Calu3 (cell line): ENCODE measurements around the gene PLXNA4. TPM values are rescaled to one million over a fixed set of nuclear protein-coding genes. Genes with fewer than 3 reads are reported as not detected.

Experiments
- BruUV-seq: library from RNA; stranded (reverse); fragments of 400-500 nt; replicated peaks from 2 replicates; lab custom pipeline; 2021; lab: Mats Ljungman, UMichigan
- CTCF ChIA-PET: fragments of 300-600 bp; sonication (Branson Sonifier 250); formaldehyde crosslinking; loops from one replicate; lab custom pipeline; 2022; ENCODE audit warnings: antibody characterized with exemption; lab: Charles Lee
- DNase-seq: peaks from one replicate; pipeline ENCODE4 v3.0.0; 2022
- H3K27ac Mint-ChIP-seq: one replicate; pipeline ENCODE4 v1.8.0; 2022; ENCODE audit warnings: mixed read lengths; ENCODE audit not compliant: unreplicated experiment
- H3K27me3 Mint-ChIP-seq: one replicate; pipeline ENCODE4 v1.8.0; 2022; ENCODE audit warnings: mixed read lengths; ENCODE audit not compliant: unreplicated experiment
- H3K36me3 Mint-ChIP-seq: one replicate; pipeline ENCODE4 v1.8.0; 2022; ENCODE audit warnings: mild to moderate bottlenecking, moderate library complexity, mixed read lengths; ENCODE audit not compliant: insufficient read depth, unreplicated experiment
- H3K4me1 Mint-ChIP-seq: one replicate; pipeline ENCODE4 v1.8.0; 2022; ENCODE audit warnings: mild to moderate bottlenecking, low read depth, mixed read lengths; ENCODE audit not compliant: unreplicated experiment
- H3K4me3 Mint-ChIP-seq: one replicate; pipeline ENCODE4 v1.8.0; 2022; ENCODE audit warnings: mild to moderate bottlenecking, low read depth, moderate library complexity, mixed read lengths; ENCODE audit not compliant: unreplicated experiment
- H3K9me3 Mint-ChIP-seq: one replicate; pipeline ENCODE4 v1.8.0; 2022; ENCODE audit warnings: low read depth, mixed read lengths; ENCODE audit not compliant: unreplicated experiment
- CTCF ChIP-seq: fragments of 200-600 bp; IDR thresholded peaks from one replicate; pipeline ENCODE4 v1.8.0; 2022; ENCODE audit warnings: antibody characterized with exemption; ENCODE audit not compliant: unreplicated experiment
- intact Hi-C: fragments of 100-400 bp; cut with micrococcal nuclease; formaldehyde crosslinking; loops from one replicate; pipeline ENCODE4 v1.10.0; 2022; ENCODE audit not compliant: unreplicated experiment
- total RNA-seq: library from RNA; stranded (reverse); gene quantifications from 2 replicates; pipeline ENCODE4 v1.2.3, GENCODE V29; 2022

PLXNA4 gene
- total RNA-seq, 1 experiment from 2014 or later, result not detected

- H3K27me3 Mint-ChIP-seq, result no peaks in the 10 kb centered on the region
- peaks cover 36% of the 10 kb centered on the region for H3K4me1 Mint-ChIP-seq
- TF ChIP-seq CTCF, result no peak
- CTCF ChIA-PET, result no interaction called here
- no peak for DNase-seq
- H3K9me3 Mint-ChIP-seq, result peaks cover 3% of the 10 kb centered on the region
- H3K27ac Mint-ChIP-seq, result no peak overlapping the region
- H3K4me3 Mint-ChIP-seq, result no peak overlapping the region
- no TSS peak for BruUV-seq
- intact Hi-C loops, result no loop called here
- peaks cover 6% of the 10 kb centered on the region for H3K36me3 Mint-ChIP-seq
Measured at GRCh38 chr7:132252793-132253100, 323.5 kb downstream of the PLXNA4 start.

- Mint-ChIP-seq H3K36me3 (peaks cover 6% of the 10 kb centered on the region), H3K4me1 (peaks cover 36% of the 10 kb centered on the region), H3K27me3 (no peaks in the 10 kb centered on the region), H3K9me3 (peaks cover 3% of the 10 kb centered on the region), H3K4me3 (peak overlapping the region; percentile 37), H3K27ac (peak overlapping the region; percentile 90)
- intact Hi-C loops, result loop anchor here (2.0 kb wide), 1 partner anchor 302 kb away; no protein-coding TSS in a partner anchor
- no peak for TF ChIP-seq CTCF
- BruUV-seq, result no TSS peak
- DNase-seq, result peak; percentile 93
- CTCF ChIA-PET, result interaction anchor here (0.7 to 1.9 kb wide), 6 partner anchors 26 to 1780 kb away, joined by 4 to 8 read pairs (median 7); no protein-coding TSS in a partner anchor
Measured at GRCh38 chr7:132251327-132251659, 325.0 kb downstream of the PLXNA4 start.

- intact Hi-C loops, result loop anchor here (2.0 kb wide), 1 partner anchor 302 kb away; no protein-coding TSS in a partner anchor
- H3K4me3 Mint-ChIP-seq, result peak overlapping the region; percentile 37
- H3K27me3 Mint-ChIP-seq, result no peaks in the 10 kb centered on the region
- H3K36me3 Mint-ChIP-seq, result peaks cover 6% of the 10 kb centered on the region
- H3K4me1 Mint-ChIP-seq, result peaks cover 30% of the 10 kb centered on the region
- H3K27ac Mint-ChIP-seq, result peak overlapping the region; percentile 90
- no peak for TF ChIP-seq CTCF
- CTCF ChIA-PET, result interaction anchor here (0.6 to 1.9 kb wide), 7 partner anchors 25 to 1781 kb away, joined by 4 to 8 read pairs (median 7); no protein-coding TSS in a partner anchor
- no TSS peak for BruUV-seq
- DNase-seq, result no peak
- H3K9me3 Mint-ChIP-seq, result peaks cover 3% of the 10 kb centered on the region
Measured at GRCh38 chr7:132250480-132251326, 325.6 kb downstream of the PLXNA4 start.

GRCh38 chr7:132249256-132249971 is 326.9 kb downstream of the PLXNA4 start:
- Mint-ChIP-seq H3K27ac (peak overlapping the region; percentile 90), H3K9me3 (peaks cover 3% of the 10 kb centered on the region), H3K4me1 (peaks cover 25% of the 10 kb centered on the region), H3K36me3 (peaks cover 6% of the 10 kb centered on the region), H3K27me3 (no peaks in the 10 kb centered on the region), H3K4me3 (no peak overlapping the region)
- no peak for TF ChIP-seq CTCF
- intact Hi-C loops, result no loop called here
- BruUV-seq, result no TSS peak
- peak; percentile 38 for DNase-seq
- CTCF ChIA-PET, result no interaction called here
